TTC549 (cell line): ENCODE data around the gene PAFAH2.

ENCODE experiments used
- FAIRE-seq: peaks from 2 replicates; lab custom pipeline; 2012; peaks lifted over from hg19 to GRCh38; lab: Jason Lieb, UNC

The PAFAH2 gene

DNA sequence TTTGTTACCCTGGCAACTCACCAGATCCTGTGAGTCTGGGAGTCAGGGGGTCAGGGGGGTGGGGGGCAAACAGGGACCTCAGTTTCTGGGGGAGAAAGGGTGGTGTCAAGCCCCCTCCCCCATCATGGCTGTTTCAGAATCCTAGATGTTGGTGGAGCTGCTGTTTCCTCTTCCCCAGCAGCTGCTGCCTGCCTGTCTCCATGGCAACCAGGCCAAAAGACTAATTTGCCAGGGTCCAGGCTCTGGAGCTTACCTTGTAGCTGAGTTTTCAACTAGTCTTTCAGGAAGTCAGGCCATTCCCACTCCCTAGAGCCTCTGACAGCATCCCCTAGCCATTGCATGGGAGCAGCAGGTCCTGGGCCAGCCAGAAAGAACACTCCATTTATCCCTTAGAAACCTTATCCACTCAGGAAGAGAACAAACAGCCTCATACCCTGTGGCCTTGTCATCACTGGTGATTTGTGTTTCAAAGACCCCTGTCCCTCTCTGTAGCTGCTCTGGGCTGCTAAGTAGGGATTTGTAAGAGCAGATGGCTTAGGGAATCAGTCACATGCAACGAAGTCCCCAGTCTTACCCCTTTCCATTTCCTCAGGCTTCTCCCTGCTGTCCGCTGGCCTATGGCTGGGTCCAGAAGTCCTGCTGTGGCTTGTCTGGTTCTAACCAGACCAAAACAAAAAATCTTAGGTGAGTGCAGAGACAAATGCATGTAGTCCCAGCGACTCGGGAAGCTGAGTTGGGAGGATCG, 70.2 kb downstream of the PAFAH2 start:
- no peak for FAIRE-seq

DNA sequence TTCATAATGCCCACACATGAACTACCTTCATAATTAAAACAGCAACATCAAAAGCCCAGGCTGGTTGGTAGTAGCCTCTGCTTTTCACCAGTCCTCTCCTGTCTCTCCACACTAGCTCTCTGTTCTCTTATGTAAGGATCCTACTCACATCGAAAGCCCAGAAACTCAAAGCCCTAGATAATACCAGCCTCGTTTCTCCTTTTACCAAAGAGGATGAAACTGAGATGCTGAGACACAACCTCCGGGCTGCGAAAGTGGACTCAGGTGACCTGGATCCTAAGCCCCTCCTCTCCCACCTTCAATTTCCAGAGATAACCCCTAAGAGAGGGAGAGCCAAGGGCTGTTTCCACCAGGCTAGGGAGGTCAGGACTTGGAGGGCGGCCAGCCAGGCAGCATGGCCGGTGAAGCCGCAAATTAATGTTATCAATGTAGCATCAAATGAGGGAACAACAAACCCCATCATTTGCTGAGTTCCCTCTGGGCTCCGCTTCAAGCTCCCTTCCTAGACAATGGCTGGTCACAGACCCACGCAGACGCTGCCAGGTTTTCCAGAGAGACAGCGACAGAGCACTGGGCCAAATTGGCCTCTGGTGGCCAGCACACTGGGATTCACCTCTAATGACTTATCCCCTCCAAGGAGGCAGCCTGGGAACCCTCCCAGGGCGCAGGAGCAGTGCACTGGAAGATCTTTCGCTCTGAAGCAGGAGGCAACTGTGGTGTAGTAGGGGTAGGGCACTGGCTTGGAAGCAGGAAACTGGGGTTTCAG, 70.9 kb downstream of the PAFAH2 start:
- no peak for FAIRE-seq

DNA sequence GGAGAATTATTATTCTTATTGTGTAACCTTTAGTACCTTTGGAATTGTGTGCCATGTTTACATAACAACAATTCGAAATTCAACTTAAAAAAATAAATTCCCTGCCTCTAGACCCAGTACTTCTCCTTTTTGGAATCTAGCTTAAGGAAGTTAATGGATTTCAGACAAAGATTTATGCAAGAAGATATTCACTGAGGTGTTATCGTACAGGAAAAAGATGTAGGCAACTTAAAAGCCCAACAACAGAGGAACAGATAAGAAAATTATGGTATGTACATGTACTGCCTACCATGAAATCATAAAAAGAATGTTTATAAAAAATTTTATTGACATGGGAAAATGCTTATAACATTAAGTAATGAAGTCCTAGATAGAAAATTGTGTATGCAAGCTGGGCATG, 73.4 kb downstream of the PAFAH2 start:
- no peak for FAIRE-seq

DNA sequence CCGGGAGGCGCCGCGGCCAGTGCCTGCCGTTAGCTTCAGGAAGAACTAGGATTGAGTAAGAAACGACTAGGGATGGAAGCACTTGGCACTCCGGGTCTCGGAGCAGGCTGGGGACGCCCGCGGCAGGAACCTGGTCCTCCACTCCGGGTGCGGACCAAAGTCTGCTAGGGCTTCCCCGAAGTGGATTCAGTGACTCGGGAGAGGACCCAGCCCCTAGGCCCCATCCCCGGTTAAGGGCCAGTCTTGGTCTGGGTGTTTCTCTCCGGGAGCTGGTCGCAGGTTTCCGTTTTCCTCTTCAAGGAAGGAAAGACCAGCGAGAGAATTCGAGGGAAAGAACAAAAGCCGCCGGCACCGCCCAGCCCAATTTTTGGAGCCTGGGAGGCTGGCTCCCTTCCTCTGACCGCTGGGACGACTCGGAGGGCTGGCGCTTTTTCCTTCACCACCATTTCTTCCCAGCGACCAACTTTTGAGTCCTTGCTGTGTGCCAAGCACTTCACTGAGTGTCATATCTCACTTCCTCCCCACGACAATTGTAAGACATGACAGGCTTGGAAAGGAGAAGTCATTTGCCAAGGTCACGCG, 74.8 kb downstream of the PAFAH2 start:
- no peak for FAIRE-seq

DNA sequence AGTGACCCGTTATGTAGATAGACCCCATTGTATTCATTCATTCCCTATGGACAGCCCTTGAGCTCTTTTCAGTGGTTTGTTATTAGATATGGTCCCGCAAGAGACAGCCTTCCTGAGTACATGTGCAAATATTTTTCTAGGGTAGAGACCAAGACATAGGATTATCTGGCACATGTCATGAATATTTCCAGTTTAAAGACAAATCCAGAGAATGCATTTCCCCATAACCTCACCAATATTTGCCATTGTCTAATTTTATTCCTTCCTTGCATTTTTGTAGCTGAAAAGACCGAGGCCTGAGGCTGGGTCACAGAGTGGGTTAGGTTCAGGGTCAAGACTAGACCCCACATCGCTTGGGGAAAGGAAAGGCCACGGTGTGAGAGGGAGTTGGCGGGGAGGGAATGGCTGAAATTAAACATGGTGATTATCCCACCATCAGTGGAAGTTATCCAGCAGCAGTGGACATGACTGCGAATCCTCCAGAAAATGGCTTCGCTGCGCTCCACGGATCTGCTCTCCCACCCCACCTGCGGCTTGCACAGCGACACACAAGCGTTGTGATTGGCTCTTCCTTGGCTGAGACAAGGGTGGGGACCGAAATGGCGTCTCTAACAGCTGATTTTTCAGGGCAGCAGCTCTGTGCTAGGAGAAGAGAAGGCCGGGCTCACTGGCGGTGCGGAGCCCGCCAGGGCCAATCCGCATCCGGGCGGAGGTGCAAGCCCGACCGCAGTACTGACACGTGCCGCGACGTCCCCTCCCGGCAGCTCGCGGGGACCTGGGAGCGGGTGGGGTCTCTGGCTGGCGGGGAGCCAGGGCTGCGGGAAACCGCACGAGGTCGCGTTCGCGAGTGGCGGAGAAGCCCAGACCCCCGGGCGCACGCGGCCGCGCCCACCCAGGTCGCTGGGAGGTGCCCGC, 75.5 kb downstream of the PAFAH2 start:
- FAIRE-seq: no peak

DNA sequence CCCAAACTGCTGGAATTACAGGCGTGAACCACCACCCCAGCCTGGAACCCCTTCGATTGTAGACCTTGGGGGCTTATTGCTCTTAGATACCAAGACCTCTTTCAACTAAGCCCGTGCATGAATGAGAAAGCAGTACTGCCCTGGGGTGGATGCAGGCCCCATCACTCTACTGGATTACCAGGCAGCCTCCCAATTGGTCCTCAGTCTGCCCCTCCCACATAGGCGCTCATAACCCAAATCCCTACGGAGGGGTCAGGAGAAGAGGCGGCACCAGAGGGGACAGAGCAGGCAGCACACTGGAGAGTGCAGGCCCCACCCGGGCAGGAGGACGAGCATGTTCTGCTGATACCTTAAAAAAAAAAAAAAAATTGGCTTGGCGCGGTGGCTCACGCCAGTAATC, 79.2 kb downstream of the PAFAH2 start:
- no peak for FAIRE-seq

DNA sequence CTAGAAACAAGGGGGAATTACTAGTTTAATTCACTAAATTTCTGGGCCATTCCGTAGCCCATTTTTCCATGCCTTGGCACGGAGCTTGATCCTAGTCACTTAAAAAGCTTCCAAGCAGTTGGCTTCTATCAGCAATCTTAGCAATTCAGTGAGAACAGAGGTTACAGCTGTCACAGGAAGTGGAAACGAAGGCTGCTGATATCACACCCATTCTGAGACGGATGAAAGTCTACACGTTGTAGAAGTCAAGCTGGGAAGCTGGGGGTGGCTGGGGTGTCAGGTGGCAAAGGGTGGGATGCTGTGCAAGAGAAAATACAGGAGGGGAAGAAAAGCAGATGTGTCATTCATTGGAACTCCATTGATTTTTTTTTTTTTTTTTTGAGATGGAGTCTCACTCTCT, 79.9 kb downstream of the PAFAH2 start:
- no peak for FAIRE-seq

DNA sequence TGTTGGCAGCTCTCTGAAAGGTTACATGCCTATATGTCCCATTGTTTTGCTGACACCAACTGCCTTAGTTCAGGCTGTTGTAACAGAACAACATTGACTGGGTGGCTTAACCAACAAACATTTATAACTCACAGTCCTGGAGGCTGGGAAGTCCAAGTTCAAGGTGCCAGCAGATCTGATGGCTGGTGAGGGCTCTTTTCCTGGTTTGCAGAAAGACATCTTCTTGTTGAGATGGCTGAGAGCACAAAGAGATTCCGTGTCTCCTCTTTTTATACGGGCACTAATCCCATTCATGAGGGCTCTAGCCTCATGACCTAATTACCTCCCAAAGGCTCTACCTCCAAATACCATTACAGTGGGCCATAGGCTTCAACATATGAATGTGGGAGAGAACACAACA, 81.4 kb downstream of the PAFAH2 start:
- no peak for FAIRE-seq

DNA sequence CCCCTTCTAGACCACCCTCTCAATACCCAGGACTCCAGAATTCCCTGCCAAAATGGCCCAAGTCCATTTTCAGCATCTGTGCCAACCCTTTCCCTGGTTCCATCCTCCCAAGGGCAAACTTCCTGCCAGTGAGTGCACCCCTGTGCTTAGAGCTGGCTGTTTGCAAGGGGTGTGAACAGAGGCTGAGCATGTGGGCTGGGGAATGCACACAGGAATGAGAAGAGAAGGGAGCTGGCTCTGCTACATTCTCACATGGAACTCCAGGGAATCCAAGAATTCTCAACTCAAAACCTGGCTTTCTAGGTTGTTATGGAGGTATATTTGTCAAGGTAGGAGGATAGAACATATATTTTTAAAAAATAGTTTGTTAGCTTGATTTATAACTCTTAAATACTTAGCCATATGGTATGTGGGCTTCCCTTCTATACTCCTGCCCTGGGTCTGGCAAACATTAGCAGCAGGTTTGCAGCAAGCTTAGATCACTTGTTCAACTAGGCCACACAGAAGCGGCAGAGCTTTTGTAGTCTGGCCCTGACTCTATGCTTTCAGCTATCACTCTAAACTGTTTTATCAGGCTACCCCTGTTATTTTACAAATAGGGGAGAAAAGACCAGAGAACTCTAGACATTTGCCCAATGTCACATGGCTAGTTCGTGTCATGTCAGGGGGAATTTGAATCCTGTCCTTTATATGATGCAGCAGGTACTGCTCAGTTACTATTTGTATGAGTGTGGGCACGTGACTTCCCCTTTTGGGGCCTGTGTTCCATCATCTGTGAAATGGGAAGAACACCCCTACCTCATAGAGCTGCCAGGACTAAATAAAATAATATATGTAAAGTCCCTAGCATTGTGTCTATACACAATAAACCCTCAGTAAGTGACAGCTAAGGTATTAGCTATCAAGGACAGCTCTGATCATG, 83.5 kb downstream of the PAFAH2 start:
- FAIRE-seq: no peak

DNA sequence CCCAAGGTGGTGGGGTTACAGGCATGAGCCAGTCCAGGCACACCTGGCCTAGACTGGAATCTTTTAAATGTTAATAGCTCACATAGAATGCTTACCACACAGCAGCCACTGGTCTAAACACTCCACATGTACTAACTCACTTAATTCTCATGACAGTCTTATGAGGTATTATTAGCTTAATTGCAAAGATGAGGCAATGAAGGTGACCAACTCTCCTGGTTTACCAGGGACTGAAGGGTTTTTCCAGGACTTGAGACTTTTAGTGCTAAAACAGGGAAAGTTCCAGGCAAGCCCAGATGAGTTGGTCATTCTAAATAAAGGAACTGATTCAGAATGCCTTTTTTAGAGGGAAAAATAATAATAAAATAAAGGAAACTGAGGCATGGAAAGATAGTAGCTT, 84.7 kb downstream of the PAFAH2 start:
- FAIRE-seq: no peak

DNA sequence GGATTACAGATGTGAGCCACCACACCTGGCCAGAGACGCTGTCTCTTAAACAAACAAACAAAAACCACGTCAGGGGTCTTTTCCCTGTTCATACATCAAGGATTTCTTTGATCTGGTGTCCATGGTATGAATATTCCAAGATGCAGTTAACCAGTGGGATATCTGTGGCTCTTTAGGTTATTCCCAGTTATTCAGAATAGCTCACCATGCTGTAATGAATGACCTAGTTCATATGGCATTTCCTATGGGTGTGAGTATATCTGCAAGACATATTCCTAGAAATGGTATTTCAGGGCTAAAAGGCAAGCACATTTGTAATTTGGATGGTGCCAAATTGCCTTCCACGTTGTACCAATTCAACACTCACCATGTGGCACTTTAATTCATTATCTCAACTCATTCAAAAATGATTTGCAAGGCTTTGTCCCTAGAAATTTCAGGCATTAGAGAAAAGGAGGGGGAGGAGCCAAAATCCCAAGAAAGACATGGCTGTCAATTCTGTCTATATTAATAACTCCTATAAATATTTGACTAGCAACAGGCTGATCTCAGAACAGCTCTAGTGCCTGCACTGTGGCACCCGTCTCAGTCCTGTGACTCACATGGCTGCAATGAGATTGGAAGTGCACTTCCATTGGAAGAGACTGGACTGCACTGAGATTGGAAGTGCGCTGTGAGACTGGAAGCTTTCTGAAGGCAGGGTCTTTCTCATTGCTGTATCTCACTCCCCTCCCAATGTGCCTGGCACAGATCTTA, 85.6 kb downstream of the PAFAH2 start:
- no peak for FAIRE-seq

DNA sequence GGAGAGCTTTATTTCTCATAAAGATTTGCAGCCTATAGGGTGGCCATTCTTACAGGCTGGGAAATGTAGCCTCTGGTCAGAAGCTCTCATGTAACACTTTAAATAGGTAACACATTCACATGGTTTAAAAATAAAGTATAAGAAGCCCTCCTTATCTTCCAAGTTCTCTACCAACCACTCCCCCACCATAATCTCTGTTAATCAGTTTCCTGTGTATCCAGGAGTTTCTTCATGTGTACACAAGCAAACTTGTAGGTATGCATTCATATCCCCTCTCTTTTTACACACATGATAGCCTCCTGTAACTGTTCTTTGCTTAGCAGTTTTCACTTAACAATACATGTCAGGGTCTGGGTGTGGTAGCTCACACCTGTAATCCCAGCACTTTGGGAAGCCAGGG, 86.7 kb downstream of the PAFAH2 start:
- FAIRE-seq: no peak
